Nephron (organoid): ENCODE measurements around the gene HK2.

Source experiments
- H3K27ac Mint-ChIP-seq, 3 experiments: 2 replicates each; pipeline ENCODE4 v1.8.0; 2020; ENCODE audit warnings: mixed read lengths in 3 of 3, mild to moderate bottlenecking in 2 of 3, moderate library complexity in 1 of 3
- H3K27me3 Mint-ChIP-seq: 2 replicates; pipeline ENCODE4 v1.8.0; 2021; ENCODE audit warnings: low read depth, mild to moderate bottlenecking, moderate library complexity, mixed read lengths
- H3K36me3 Mint-ChIP-seq: 2 replicates; pipeline ENCODE4 v1.8.0; 2020; ENCODE audit warnings: low read depth, mixed read lengths
- H3K4me1 Mint-ChIP-seq: 2 replicates; pipeline ENCODE4 v1.8.0; 2020; ENCODE audit warnings: mixed read lengths
- H3K4me3 Mint-ChIP-seq, 3 experiments: 2 replicates each; pipeline ENCODE4 v1.8.0; 2020; ENCODE audit warnings: mild to moderate bottlenecking in 3 of 3, mixed read lengths in 3 of 3, moderate library complexity in 2 of 3
- H3K9me3 Mint-ChIP-seq: 2 replicates; pipeline ENCODE4 v1.8.0; 2020; ENCODE audit warnings: mixed read lengths
- CTCF ChIP-seq, 3 experiments: fragments of 200-600 bp; sonication (generic); IDR thresholded peaks; one replicate each; pipeline ENCODE4 v1.5.0; 2021; ENCODE audit warnings: antibody characterized with exemption in 3 of 3; ENCODE audit not compliant: unreplicated experiment in 3 of 3

The HK2 gene

GRCh38 chr2:74881626-74882298, 47.8 kb downstream of the HK2 start:
- no peak overlapping the region for H3K4me3 Mint-ChIP-seq
- H3K36me3 Mint-ChIP-seq: peaks cover 46% of the 10 kb centered on the region
- no peak overlapping the region for H3K27ac Mint-ChIP-seq
- H3K9me3 Mint-ChIP-seq: no peaks in the 10 kb centered on the region
- no peaks in the 10 kb centered on the region for H3K4me1 Mint-ChIP-seq
- TF ChIP-seq CTCF (IDR thresholded peaks at IDR 0.05; ENCODE audit: unreplicated experiment in 3 of 3): no peak
- no peaks in the 10 kb centered on the region for H3K27me3 Mint-ChIP-seq

GRCh38 chr2:74882299-74882687, 48.4 kb downstream of the HK2 start:
- no peaks in the 10 kb centered on the region for H3K27me3 Mint-ChIP-seq
- peaks cover 51% of the 10 kb centered on the region for H3K36me3 Mint-ChIP-seq
- no peak for TF ChIP-seq CTCF (IDR thresholded peaks at IDR 0.05; ENCODE audit: unreplicated experiment in 3 of 3)
- no peaks in the 10 kb centered on the region for H3K9me3 Mint-ChIP-seq
- no peaks in the 10 kb centered on the region for H3K4me1 Mint-ChIP-seq
- no peak overlapping the region for H3K27ac Mint-ChIP-seq
- H3K4me3 Mint-ChIP-seq: no peak overlapping the region

- H3K9me3 Mint-ChIP-seq: no peaks in the 10 kb centered on the region
- peaks cover 55% of the 10 kb centered on the region for H3K36me3 Mint-ChIP-seq
- H3K27ac Mint-ChIP-seq: no peak overlapping the region
- no peak for TF ChIP-seq CTCF (IDR thresholded peaks at IDR 0.05; ENCODE audit: unreplicated experiment in 3 of 3)
- H3K4me1 Mint-ChIP-seq: no peaks in the 10 kb centered on the region
- no peak overlapping the region for H3K4me3 Mint-ChIP-seq
- no peaks in the 10 kb centered on the region for H3K27me3 Mint-ChIP-seq
Observed at GRCh38 chr2:74883011-74883410, 49.1 kb downstream of the HK2 start.

GRCh38 chr2:74884118-74884762, 50.3 kb downstream of the HK2 start:
- Mint-ChIP-seq H3K4me3 (no peak overlapping the region), H3K27ac (no peak overlapping the region), H3K4me1 (no peaks in the 10 kb centered on the region), H3K27me3 (no peaks in the 10 kb centered on the region), H3K9me3 (no peaks in the 10 kb centered on the region), H3K36me3 (peaks cover 55% of the 10 kb centered on the region)
- no peak for TF ChIP-seq CTCF (IDR thresholded peaks at IDR 0.05; ENCODE audit: unreplicated experiment in 3 of 3)

GRCh38 chr2:74884866-74885265, 50.9 kb downstream of the HK2 start:
- H3K4me1 Mint-ChIP-seq: no peaks in the 10 kb centered on the region
- no peak overlapping the region for H3K27ac Mint-ChIP-seq
- no peaks in the 10 kb centered on the region for H3K9me3 Mint-ChIP-seq
- H3K27me3 Mint-ChIP-seq: no peaks in the 10 kb centered on the region
- H3K4me3 Mint-ChIP-seq: no peak overlapping the region
- H3K36me3 Mint-ChIP-seq: peaks cover 54% of the 10 kb centered on the region
- TF ChIP-seq CTCF (IDR thresholded peaks at IDR 0.05; ENCODE audit: unreplicated experiment in 3 of 3): no peak

GRCh38 chr2:74886251-74886650, 52.3 kb downstream of the HK2 start:
- Mint-ChIP-seq H3K27ac (no peak overlapping the region), H3K9me3 (no peaks in the 10 kb centered on the region), H3K36me3 (peaks cover 58% of the 10 kb centered on the region), H3K4me1 (no peaks in the 10 kb centered on the region), H3K27me3 (no peaks in the 10 kb centered on the region), H3K4me3 (no peak overlapping the region)
- no peak for TF ChIP-seq CTCF (IDR thresholded peaks at IDR 0.05; ENCODE audit: unreplicated experiment in 3 of 3)
